ENCODE results near the gene METAP1D. TPM values are rescaled to one million over a fixed set of nuclear protein-coding genes. Genes with fewer than 3 reads are reported as not detected.
"Not testable (repeated sequence)": the region's sequence is repeated elsewhere in the genome, so short reads cannot be mapped to it uniquely, and the experiment has no call there.

METAP1D gene
- total RNA-seq, 2 experiments from 2014 or later: 5.2 to 6.0 TPM

DNA sequence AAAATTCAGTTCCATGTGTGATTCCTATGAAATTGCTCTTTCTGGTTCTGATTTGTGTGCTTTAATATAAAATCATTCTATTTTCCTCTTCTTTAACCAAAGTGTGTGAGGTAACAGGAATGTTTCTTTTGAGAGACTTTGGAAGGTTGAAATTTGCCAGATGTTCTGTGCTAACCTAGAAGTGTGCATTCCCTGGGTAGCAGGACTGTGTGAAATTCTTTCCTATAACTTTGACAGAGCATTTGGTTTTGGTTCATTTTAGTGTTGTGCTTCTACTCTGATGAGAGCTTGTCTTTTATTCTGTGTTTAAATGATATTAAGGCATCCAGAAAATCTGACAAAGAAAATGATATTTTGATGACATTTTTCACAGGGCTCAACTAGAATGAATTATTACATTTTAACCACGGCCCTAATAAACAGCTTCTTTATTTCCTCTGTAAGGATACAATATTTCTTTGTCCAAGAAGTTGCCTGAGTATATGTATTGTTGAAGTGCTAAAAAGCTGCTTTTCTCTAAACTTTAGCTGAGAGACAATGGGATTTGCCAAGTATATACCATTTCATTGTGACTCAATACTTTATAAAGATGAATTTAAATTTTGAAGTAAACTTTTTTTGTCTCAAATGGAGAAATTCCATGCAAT, 50.8 kb downstream of the METAP1D start:
- Mint-ChIP-seq H3K27me3 (no peaks in the 10 kb centered on the region), H3K27ac (no peak overlapping the region), H3K36me3 (no peaks in the 10 kb centered on the region), H3K4me1 (peaks cover 4% of the 10 kb centered on the region), H3K4me3 (no peak overlapping the region), H3K9me3 (no peaks in the 10 kb centered on the region)
- no peak for DNase-seq

DNA sequence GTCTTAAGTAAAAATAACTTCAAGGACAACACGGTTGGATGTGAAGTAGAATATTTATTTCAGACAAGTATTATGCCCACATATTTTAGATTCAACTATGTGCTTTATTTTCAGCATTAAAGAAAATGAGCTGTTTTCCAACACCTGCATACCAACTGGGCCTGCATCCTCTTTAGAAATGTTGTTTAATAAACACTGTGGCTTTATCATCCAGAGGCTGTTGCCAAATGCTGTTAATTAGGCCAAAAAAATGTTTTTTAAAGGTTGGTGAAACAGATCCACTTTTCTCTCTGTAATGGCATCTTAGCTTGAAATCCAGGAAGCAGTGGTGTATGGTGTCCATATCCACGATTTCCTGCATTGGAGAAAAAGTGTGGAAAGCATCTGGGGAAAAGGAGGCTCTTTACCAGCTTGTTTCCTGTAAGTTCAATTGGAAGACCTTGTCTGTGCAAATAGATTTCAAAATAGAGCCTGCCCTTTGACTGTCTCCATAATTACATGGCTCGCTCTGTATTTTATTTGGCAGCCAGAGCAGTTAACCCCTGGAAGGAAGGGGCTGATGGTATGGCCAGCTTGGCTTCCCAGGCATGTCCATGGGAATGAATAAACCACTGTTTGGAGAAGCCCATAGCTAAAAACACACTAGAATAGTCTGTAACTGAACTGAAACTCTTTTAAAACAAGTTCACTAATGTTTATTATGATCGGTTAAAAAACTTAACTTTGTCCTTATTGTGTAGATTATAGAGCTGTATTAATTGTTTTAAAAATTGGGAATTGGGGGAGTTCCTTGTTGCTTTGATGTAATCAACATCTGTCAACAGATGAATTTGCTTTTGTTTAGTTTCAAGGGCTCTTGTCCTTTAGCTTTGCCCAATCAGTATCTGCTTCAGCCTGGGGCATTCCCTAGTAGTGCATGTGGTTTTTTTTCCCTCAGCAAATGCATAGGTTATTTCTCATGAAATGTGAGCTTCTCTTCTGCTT, 52.5 kb downstream of the METAP1D start:
- no peak overlapping the region for H3K4me3 Mint-ChIP-seq
- no peak overlapping the region for H3K27ac Mint-ChIP-seq
- DNase-seq: no peak
- no peaks in the 10 kb centered on the region for H3K9me3 Mint-ChIP-seq
- H3K36me3 Mint-ChIP-seq: no peaks in the 10 kb centered on the region
- H3K27me3 Mint-ChIP-seq: no peaks in the 10 kb centered on the region
- H3K4me1 Mint-ChIP-seq: peaks cover 2% of the 10 kb centered on the region

DNA sequence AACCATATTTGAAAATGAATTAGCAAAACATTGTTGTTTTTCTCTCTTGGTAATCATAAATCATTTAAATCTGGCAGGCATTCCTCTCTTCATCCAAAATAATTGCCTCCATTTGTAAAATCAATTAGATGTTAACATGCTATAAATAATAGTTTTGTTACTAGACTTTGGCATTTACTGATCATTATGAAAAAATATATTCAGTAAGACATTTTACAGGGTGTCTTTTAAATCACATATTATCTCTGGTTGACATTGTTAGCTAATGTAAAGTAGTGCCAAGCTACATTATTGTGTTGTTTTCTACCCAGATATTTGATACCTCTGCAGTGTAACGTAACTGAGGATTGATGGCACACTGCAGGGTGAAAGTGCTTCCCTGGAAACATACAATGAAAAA, 53.7 kb downstream of the METAP1D start:
- no peaks in the 10 kb centered on the region for H3K27me3 Mint-ChIP-seq
- DNase-seq: no peak
- H3K27ac Mint-ChIP-seq: no peak overlapping the region
- H3K4me3 Mint-ChIP-seq: no peak overlapping the region
- H3K4me1 Mint-ChIP-seq: peaks cover 2% of the 10 kb centered on the region
- H3K36me3 Mint-ChIP-seq: no peaks in the 10 kb centered on the region
- H3K9me3 Mint-ChIP-seq: no peaks in the 10 kb centered on the region

DNA sequence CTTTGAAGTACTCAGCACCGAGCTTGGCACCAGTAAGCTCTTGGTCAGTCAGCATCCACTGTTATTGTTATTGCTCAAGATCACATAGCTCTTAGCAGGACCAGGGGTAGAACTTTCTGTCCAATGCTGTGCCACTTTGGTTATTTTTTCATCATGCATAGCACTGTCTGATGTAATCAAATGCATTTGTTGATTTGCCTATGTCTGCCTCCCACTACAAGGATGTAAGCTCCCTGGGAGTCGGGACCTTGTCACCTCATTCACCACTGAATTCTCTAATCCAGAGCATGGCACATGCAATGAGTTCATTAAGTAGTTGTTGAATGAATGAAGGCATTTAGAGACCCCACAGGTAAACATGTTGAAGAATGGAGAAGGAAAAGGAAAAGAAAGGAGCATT, 56.5 kb downstream of the METAP1D start:
- no peak overlapping the region for H3K4me3 Mint-ChIP-seq
- H3K27ac Mint-ChIP-seq: no peak overlapping the region
- DNase-seq: no peak
- H3K36me3 Mint-ChIP-seq: no peaks in the 10 kb centered on the region
- peaks cover 2% of the 10 kb centered on the region for H3K4me1 Mint-ChIP-seq
- no peaks in the 10 kb centered on the region for H3K9me3 Mint-ChIP-seq
- H3K27me3 Mint-ChIP-seq: no peaks in the 10 kb centered on the region

DNA sequence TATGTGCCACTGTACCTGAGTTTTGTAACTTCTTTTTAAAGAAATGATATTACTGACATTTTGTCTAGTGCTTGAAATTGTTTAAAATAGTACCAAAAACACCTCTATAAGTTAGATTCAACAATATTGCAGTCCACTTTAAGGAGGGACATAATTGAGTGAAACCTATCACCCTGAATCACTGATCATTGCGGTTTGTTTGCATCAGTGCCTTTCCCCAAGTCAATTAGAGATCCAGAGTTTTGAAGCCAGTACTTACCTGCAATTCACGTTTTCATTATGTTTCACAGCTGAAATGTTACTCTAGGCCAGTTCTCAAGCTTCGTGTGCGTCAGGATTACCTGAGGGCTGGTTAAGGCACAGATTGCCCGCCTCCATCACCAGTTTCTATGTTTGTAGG, 58.9 kb downstream of the METAP1D start:
- Mint-ChIP-seq H3K27ac (no peak overlapping the region), H3K9me3 (no peaks in the 10 kb centered on the region), H3K27me3 (no peaks in the 10 kb centered on the region)

DNA sequence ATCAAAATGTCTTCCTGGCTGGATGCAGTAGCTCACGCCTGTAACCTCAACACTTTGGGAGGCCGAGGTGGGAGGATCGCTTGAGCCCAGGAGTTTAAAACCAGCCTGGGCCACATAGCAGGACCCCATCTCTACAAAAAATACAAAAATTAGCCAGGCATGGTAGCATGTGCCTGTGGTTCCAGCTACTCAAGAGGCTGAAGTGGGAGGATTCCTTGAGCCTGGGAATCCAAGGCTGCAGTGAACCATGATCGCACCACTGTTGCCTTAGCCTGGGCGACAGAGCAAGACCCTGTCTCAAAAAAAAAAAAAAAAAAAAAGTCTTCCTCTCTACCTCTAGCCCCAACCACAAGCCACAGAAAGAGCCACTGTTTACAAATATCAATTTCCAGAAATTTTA, 60.4 kb downstream of the METAP1D start:
- DNase-seq, H3K4me3 Mint-ChIP-seq, H3K4me1 Mint-ChIP-seq, H3K9me3 Mint-ChIP-seq, H3K27me3 Mint-ChIP-seq, H3K27ac Mint-ChIP-seq: not testable (repeated sequence)
- H3K36me3 Mint-ChIP-seq: peaks cover 13% of the 10 kb centered on the region

More for the DNA sequence above, 58.9 kb downstream of the METAP1D start:
- no peaks in the 10 kb centered on the region for H3K4me1 Mint-ChIP-seq
- peaks cover 9% of the 10 kb centered on the region for H3K36me3 Mint-ChIP-seq
- no peak overlapping the region for H3K4me3 Mint-ChIP-seq
- no peak for DNase-seq

DNA sequence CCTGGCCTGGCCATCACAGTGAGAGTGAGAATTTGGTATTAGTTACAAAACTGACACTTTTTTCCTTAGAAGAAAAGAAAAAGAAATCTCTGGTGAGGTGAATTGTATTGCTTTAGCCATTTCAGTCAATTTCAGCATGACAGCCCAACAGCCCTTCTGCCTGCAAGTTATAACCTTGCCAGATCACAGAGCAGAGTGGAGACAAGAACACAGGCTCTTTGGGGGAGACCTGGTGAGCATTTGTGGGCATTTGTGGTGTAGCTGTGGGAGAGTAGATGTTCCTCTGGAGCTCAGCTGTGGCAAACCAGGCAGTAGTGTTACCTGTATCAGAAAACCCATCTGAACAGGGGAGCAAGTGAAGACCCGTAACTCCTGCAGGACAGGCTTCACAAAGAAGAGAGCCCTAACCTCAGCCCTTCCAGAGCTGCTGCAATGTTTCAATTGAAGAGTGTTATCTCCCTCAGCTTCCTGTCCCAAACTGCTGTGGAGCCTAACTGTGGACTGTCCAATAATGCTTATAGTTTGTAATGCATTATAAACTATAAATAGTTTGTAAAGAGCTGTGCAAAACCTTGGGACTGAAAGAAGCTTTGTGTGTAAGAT, 62.8 kb downstream of the METAP1D start:
- H3K27ac Mint-ChIP-seq: no peak overlapping the region
- peaks cover 14% of the 10 kb centered on the region for H3K36me3 Mint-ChIP-seq
- no peaks in the 10 kb centered on the region for H3K27me3 Mint-ChIP-seq

DNA sequence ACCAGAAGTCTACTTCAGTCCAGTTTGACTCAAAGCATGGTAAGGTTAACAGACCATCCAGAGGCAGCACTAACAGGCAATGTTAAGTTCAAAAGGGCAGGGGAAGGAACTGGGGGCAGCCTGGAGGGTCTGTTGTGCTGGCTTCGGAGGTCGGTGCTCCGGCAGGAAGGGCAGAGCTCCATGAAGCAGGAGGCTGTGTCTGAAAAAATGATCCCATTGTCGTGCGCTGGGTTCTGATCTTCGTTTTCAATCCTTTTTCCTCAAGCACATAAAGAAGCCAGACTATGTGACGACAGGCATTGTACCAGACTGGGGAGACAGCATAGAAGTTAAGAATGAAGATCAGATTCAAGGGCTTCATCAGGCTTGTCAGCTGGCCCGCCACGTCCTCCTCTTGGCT, 63.7 kb downstream of the METAP1D start:
- no peak overlapping the region for H3K4me3 Mint-ChIP-seq
- H3K36me3 Mint-ChIP-seq: peaks cover 14% of the 10 kb centered on the region
- H3K27me3 Mint-ChIP-seq: no peaks in the 10 kb centered on the region
- H3K9me3 Mint-ChIP-seq: no peaks in the 10 kb centered on the region
- H3K4me1 Mint-ChIP-seq: no peaks in the 10 kb centered on the region
- H3K27ac Mint-ChIP-seq: no peak overlapping the region
- DNase-seq: no peak

More for the DNA sequence above, 62.8 kb downstream of the METAP1D start:
- H3K4me1 Mint-ChIP-seq: no peaks in the 10 kb centered on the region
- H3K4me3 Mint-ChIP-seq: no peak overlapping the region
- H3K9me3 Mint-ChIP-seq: no peaks in the 10 kb centered on the region
- no peak for DNase-seq

DNA sequence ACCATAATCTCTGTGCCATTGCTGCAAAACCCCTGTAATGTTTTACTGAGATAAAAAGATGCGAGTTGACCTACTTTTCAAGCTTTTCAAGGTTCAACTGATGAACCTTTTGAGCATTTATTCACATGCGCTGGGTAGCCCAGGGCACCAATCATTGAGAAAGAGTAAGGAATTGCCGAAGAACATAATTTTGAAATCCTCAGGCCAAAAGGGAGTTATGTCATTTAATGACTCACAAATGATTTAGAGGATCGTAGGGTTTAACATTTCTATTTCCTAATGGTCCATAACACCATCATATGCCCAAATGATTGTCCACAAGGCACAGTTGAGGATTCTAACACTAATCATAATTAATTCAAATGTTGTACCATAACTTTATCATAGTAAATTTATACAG, 65.4 kb downstream of the METAP1D start:
- H3K9me3 Mint-ChIP-seq: no peaks in the 10 kb centered on the region
- no peaks in the 10 kb centered on the region for H3K27me3 Mint-ChIP-seq
- no peaks in the 10 kb centered on the region for H3K4me1 Mint-ChIP-seq
- no peak for DNase-seq
- H3K36me3 Mint-ChIP-seq: peaks cover 17% of the 10 kb centered on the region
- H3K27ac Mint-ChIP-seq: no peak overlapping the region
- no peak overlapping the region for H3K4me3 Mint-ChIP-seq

DNA sequence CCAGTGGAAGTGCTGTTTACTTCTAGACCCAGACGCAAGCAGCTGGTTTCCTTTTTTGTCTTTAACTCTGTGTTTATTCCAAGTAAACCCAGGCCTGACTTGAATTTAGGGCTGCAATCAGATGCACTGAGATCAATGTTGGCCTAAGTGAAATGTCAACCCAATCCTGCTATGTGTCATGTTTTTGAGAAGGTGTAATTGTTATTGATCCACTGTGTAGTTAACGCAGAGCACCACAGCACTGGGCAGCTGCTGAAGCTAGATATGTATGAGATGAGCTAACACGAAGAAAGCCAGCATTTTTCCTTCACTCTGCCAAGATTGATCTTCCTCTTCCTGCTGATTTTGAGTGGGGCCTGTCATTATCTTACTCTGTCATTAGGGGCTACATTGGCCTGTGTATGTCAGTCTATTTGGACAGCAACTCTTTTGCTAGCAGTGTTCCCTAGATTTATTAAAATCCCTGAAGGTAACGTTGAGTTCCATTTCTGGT, 66.7 kb downstream of the METAP1D start:
- Mint-ChIP-seq H3K27me3 (no peaks in the 10 kb centered on the region), H3K9me3 (no peaks in the 10 kb centered on the region), H3K27ac (no peak overlapping the region), H3K4me1 (no peaks in the 10 kb centered on the region), H3K36me3 (peaks cover 17% of the 10 kb centered on the region), H3K4me3 (no peak overlapping the region)
- no peak for DNase-seq

DNA sequence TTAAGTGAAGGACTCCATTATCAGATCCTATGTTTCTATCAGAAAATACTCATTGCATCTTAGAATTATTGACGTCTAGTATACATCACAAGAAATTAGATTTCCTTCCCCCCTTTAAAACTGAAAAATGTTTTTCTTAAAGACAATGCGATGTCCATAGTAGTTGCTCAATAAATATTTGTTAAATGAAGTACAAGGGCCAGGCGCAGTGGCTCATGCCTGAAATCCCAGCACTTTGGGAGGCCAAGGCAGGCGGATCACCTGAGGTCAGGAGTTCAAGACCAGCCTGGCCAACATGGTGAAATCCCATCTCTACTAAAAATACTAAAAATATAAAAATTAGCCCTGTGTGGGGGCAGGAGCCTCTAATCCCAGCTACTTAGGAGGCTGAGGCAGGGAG, 68.2 kb downstream of the METAP1D start:
- H3K27ac Mint-ChIP-seq, H3K4me1 Mint-ChIP-seq, H3K27me3 Mint-ChIP-seq, H3K4me3 Mint-ChIP-seq, DNase-seq, H3K9me3 Mint-ChIP-seq: not testable (repeated sequence)
- H3K36me3 Mint-ChIP-seq: peaks cover 19% of the 10 kb centered on the region

DNA sequence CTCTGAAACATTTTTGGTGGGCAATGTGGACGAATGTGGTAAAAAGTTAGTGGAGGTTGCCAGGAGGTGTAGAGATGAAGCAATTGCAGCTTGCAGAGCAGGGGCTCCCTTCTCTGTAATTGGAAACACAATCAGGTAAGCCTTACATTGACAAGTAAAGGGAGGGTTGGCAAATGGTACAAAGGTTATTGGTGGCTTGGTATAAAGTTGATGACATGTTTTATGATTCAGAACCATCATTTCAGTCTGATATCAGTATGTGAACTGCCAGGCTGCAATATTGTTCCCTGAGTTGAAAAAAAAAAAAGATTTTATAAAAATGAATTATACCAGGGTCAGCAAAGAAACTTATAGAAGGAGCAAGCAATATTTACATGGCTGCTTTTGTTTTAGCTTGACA, 71.2 kb downstream of the METAP1D start:
- peaks cover 8% of the 10 kb centered on the region for H3K27me3 Mint-ChIP-seq
- DNase-seq: no peak
- peaks cover 10% of the 10 kb centered on the region for H3K36me3 Mint-ChIP-seq
- H3K27ac Mint-ChIP-seq: no peak overlapping the region
- H3K4me3 Mint-ChIP-seq: no peak overlapping the region
- H3K4me1 Mint-ChIP-seq: no peaks in the 10 kb centered on the region
- no peaks in the 10 kb centered on the region for H3K9me3 Mint-ChIP-seq

DNA sequence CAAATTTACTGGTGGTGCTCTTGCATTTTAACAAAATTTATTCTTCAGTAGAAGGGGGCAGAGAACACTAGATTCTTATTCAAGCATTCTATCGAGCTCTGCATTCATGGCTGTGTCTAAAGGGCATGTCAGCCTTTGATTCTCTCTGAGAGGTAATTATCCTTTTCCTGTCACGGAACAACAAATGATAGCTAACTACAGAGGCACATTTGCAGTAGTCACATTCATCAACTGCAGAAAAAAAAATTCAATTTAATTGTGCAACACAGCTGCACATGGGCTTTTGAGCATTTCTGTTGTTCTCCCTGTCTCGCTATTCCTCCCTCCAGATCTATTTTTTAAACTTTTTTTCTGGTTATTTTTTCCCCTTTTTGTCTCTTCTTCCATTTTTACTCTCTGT, 72.5 kb downstream of the METAP1D start:
- H3K36me3 Mint-ChIP-seq: peaks cover 10% of the 10 kb centered on the region
- H3K9me3 Mint-ChIP-seq: no peaks in the 10 kb centered on the region
- no peak overlapping the region for H3K4me3 Mint-ChIP-seq
- no peak overlapping the region for H3K27ac Mint-ChIP-seq
- no peaks in the 10 kb centered on the region for H3K4me1 Mint-ChIP-seq
- DNase-seq: no peak
- peaks cover 12% of the 10 kb centered on the region for H3K27me3 Mint-ChIP-seq

DNA sequence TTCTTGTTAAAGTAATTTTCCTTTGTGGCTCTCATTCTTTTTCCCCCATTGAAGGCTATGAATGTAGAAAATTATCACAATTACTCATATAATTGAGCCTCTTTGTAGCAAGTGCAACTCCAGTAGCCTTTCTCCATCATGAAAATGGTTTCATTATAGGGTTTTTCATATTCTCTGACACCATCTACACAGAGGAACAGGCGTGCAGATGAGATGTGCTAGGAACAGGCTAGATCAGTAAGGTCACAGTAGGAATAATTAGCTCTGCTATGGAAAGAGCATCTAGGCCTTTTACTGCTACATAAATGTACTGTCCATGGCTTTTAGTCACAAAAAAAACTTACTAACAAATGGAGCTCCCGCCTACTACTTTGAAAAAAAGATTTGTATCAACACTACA, 73.0 kb downstream of the METAP1D start:
- no peaks in the 10 kb centered on the region for H3K9me3 Mint-ChIP-seq
- peaks cover 10% of the 10 kb centered on the region for H3K36me3 Mint-ChIP-seq
- no peak for DNase-seq
- H3K4me1 Mint-ChIP-seq: no peaks in the 10 kb centered on the region
- no peak overlapping the region for H3K27ac Mint-ChIP-seq
- no peak overlapping the region for H3K4me3 Mint-ChIP-seq
- peaks cover 12% of the 10 kb centered on the region for H3K27me3 Mint-ChIP-seq

DNA sequence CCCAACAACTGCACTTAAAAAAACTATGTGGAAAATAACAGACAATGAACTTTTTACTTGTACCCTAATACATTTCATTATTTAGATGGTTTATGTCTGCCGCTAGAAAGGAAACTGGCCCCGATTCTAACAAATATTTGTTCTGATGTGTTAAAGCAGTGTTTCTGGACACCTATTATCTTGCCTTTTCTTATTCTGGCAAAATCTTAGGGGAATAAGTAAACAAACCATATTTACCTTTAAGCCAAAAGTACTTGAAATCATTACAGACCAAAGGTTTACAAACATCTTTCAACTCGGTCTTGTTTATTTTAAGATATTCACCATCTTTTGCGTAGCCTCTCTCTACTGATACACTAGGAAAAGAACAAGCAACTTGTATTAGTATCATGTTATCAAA, 73.8 kb downstream of the METAP1D start:
- no peaks in the 10 kb centered on the region for H3K9me3 Mint-ChIP-seq

More for the DNA sequence above, 73.8 kb downstream of the METAP1D start:
- no peak overlapping the region for H3K27ac Mint-ChIP-seq
- no peak overlapping the region for H3K4me3 Mint-ChIP-seq
- H3K4me1 Mint-ChIP-seq: no peaks in the 10 kb centered on the region
- H3K36me3 Mint-ChIP-seq: peaks cover 10% of the 10 kb centered on the region
- no peak for DNase-seq
- peaks cover 13% of the 10 kb centered on the region for H3K27me3 Mint-ChIP-seq

All from activated naive CD8-positive, alpha-beta T cell treated with anti-CD3 and anti-CD28 coated beads for 36 hours (primary cell).